ENCODE measurements around the gene MAN1C1.

Gene MAN1C1

DNA sequence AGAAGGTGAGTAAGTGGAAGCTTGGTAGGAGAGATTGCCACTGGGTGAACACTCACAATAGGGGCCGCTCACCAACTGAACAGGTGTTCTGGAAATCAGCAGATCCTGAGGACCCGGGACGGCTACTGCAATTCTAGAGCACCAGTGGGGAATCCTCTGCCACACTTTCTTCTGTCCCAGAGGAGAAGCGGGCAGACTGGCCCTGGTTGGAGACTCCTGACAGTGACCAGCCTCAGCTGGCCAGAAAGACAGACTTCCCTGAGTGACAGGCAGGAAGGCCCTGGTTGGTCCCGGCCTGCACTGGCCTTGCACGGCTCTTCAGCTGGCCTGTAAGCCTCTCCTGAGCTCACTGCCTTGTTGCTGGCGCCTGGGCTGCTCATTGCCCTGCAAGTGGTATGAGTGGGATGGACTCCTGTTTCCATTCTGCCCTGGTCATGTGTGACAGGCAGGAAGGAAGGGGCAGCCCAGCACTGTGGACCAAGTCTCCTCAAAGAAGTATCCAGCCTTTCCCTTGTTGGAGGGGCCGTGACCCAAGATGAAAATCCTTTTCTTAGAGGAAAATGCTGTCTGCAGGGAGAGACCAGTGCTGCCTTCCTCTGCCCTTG, 34.5 kb downstream of the MAN1C1 start:
- H4K20me1 ChIP-seq (ENCODE audit: insufficient read depth, low read length) = peaks cover 23% of the 10 kb centered on the region

DNA sequence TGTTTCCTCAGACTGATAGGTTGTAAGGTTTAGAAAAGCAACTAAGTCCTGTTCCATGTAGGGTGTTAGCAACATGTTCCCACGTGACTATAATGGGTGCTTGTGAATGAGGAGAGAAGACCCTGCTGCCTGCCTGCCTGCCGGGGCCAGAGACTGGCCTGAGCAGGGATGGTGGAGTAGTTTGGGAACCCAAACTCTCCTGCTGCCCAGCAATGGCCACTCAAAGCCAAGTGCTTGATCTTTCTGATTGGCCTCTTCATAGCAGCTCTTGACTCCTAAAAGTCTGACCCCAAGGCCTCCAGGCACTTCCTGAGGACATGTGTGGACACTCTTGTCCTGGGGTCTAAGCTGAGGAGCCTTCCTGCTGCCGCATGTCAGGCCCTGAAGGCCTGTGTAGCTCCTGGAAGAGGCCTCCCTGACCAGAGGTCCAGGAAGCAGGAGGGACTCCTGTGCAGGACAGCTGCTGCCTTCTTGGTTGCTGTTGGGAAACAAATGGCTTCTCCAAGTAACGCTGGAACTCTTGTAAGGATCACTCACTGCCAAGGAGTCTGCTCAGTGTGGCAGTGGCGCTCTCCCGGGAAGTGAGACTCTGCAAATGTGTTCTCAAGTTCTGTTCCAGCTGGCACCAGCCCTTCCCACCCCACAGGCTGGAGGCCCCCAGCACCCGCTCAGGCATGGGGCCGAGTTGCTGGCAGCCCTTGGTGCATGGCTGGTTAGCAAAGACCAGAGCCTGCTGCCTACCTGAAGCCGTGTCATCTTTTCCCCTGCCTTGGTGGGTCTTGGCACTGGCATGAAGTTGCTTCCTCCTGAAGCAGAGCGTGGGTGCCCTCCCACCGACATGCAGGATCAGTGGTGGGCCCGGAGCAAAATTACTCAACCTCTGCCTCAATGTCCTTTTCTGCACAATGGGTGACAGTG, 35.5 kb downstream of the MAN1C1 start:
- H3K36me3 ChIP-seq (ENCODE audit: insufficient read depth, low read length) = no peaks in the 10 kb centered on the region
- no peak overlapping the region for H3K4me2 ChIP-seq (ENCODE audit: insufficient read depth, low read length)
- H2AFZ ChIP-seq (ENCODE audit: low read depth, low read length) = no peak overlapping the region
- peaks cover 36% of the 10 kb centered on the region for H3K27me3 ChIP-seq (ENCODE audit: insufficient read depth, low read length, poor library complexity)
- H3K9me3 ChIP-seq (ENCODE audit: insufficient read depth, low read length, severe bottlenecking) = no peaks in the 10 kb centered on the region
- peaks cover 22% of the 10 kb centered on the region for H4K20me1 ChIP-seq (ENCODE audit: insufficient read depth, low read length)
- ATAC-seq (ENCODE audit: insufficient read depth, low read depth) = no peak
- H3K4me1 ChIP-seq (ENCODE audit: insufficient read depth, low read length) = no peaks in the 10 kb centered on the region
- H3K4me3 ChIP-seq (ENCODE audit: low read depth in 1 of 2, low read length in 2 of 2) = no peak overlapping the region
- TF ChIP-seq EZH2 (IDR thresholded peaks at IDR 0.05; ENCODE audit: borderline replicate concordance, low read depth, low read length, severe bottlenecking) = no peak
- DNase-seq = no peak
- no peaks in the 10 kb centered on the region for H3K79me2 ChIP-seq (ENCODE audit: insufficient read depth, low read length)
- H3K9ac ChIP-seq (ENCODE audit: low read depth, low read length) = no peak overlapping the region
- no peak overlapping the region for H3K27ac ChIP-seq (ENCODE audit: low read length)

More for the DNA sequence above, 34.5 kb downstream of the MAN1C1 start:
- H3K79me2 ChIP-seq (ENCODE audit: insufficient read depth, low read length) = no peaks in the 10 kb centered on the region
- no peak overlapping the region for H3K4me2 ChIP-seq (ENCODE audit: insufficient read depth, low read length)
- no peak overlapping the region for H3K9ac ChIP-seq (ENCODE audit: low read depth, low read length)
- ATAC-seq (ENCODE audit: insufficient read depth, low read depth) = no peak
- H3K9me3 ChIP-seq (ENCODE audit: insufficient read depth, low read length, severe bottlenecking) = no peaks in the 10 kb centered on the region
- peaks cover 36% of the 10 kb centered on the region for H3K27me3 ChIP-seq (ENCODE audit: insufficient read depth, low read length, poor library complexity)
- TF ChIP-seq EZH2 (IDR thresholded peaks at IDR 0.05; ENCODE audit: borderline replicate concordance, low read depth, low read length, severe bottlenecking) = no peak
- TF ChIP-seq, protein P1, sequence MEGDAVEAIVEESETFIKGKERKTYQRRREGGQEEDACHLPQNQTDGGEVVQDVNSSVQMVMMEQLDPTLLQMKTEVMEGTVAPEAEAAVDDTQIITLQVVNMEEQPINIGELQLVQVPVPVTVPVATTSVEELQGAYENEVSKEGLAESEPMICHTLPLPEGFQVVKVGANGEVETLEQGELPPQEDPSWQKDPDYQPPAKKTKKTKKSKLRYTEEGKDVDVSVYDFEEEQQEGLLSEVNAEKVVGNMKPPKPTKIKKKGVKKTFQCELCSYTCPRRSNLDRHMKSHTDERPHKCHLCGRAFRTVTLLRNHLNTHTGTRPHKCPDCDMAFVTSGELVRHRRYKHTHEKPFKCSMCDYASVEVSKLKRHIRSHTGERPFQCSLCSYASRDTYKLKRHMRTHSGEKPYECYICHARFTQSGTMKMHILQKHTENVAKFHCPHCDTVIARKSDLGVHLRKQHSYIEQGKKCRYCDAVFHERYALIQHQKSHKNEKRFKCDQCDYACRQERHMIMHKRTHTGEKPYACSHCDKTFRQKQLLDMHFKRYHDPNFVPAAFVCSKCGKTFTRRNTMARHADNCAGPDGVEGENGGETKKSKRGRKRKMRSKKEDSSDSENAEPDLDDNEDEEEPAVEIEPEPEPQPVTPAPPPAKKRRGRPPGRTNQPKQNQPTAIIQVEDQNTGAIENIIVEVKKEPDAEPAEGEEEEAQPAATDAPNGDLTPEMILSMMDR (IDR thresholded peaks at IDR 0.05; ENCODE audit: borderline replicate concordance, extremely low read depth, low read length, poor library complexity, severe bottlenecking) = no peak
- DNase-seq = no peak
- no peaks in the 10 kb centered on the region for H3K4me1 ChIP-seq (ENCODE audit: insufficient read depth, low read length)
- no peak overlapping the region for H3K4me3 ChIP-seq (ENCODE audit: low read depth in 1 of 2, low read length in 2 of 2)
- no peak overlapping the region for H3K27ac ChIP-seq (ENCODE audit: low read length)
- H3K36me3 ChIP-seq (ENCODE audit: insufficient read depth, low read length) = no peaks in the 10 kb centered on the region
- no peak overlapping the region for H2AFZ ChIP-seq (ENCODE audit: low read depth, low read length)

DNA sequence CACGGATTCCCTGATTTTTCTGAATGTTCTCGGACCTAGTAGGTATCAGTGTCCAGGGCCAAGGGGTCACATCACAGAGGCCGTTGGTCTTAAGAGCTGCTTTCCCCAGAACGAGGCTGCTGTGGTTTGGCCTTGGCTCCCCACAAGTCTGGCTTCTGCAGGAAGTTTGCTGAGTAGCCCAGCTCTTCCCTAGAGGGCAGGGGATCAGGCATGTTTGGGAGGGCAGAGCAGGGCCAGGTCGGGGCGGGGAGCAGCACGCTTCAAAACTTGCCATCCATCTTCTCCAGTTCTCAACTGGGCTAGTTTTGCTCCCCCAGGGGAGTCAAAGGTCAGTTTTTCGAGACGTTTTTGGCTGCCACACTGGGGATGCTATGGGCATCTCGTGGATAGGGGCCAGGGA, 37.0 kb downstream of the MAN1C1 start:
- Histone ChIP-seq H3K27me3 (ENCODE audit: insufficient read depth, low read length, poor library complexity) (peaks cover 33% of the 10 kb centered on the region), H3K4me3 (ENCODE audit: low read depth in 1 of 2, low read length in 2 of 2) (no peak overlapping the region), H3K4me1 (ENCODE audit: insufficient read depth, low read length) (no peaks in the 10 kb centered on the region), H4K20me1 (ENCODE audit: insufficient read depth, low read length) (peaks cover 15% of the 10 kb centered on the region), H3K79me2 (ENCODE audit: insufficient read depth, low read length) (no peaks in the 10 kb centered on the region), H3K27ac (ENCODE audit: low read length) (no peak overlapping the region), H3K9me3 (ENCODE audit: insufficient read depth, low read length, severe bottlenecking) (no peaks in the 10 kb centered on the region), H3K36me3 (ENCODE audit: insufficient read depth, low read length) (no peaks in the 10 kb centered on the region), H2AFZ (ENCODE audit: low read depth, low read length) (no peak overlapping the region), H3K4me2 (ENCODE audit: insufficient read depth, low read length) (no peak overlapping the region), H3K9ac (ENCODE audit: low read depth, low read length) (no peak overlapping the region)
- ATAC-seq (ENCODE audit: insufficient read depth, low read depth) (no peak), DNase-seq (no peak)
- TF ChIP-seq, protein P1 (IDR thresholded peaks at IDR 0.05; ENCODE audit: borderline replicate concordance, extremely low read depth, low read length, poor library complexity, severe bottlenecking) = no peak
- no peak for TF ChIP-seq EZH2 (IDR thresholded peaks at IDR 0.05; ENCODE audit: borderline replicate concordance, low read depth, low read length, severe bottlenecking)

DNA sequence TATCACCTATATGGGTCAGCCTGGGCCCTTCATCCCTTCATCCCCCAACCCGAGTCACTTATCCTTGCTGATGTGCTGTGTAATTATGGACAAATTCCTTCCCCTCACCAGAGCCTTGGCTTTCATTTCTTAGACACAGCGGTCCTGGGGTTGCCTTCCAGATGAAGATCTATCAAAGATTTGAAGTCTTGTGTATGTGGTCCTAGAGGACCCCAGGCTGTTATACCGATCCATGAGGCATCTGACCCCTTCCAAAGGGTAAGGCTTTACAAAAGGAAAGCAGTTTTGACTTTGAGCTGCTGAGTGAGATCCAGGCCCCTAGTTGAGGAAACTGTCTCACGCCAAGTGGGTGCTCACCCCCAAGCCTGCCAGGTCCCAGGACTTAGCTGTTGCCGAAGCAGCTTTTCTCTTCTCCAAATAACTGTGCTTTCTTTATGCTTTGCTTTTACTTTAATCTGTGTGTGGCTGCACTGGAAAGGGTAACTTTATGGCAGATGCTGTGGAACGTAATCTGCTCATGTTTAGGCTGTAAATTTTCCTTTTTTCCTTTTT, 37.6 kb downstream of the MAN1C1 start:
- no peak for DNase-seq
- no peak overlapping the region for H3K9ac ChIP-seq (ENCODE audit: low read depth, low read length)
- no peak overlapping the region for H3K4me2 ChIP-seq (ENCODE audit: insufficient read depth, low read length)
- no peaks in the 10 kb centered on the region for H3K4me1 ChIP-seq (ENCODE audit: insufficient read depth, low read length)
- peaks cover 38% of the 10 kb centered on the region for H3K27me3 ChIP-seq (ENCODE audit: insufficient read depth, low read length, poor library complexity)
- H3K27ac ChIP-seq (ENCODE audit: low read length) = no peak overlapping the region
- no peaks in the 10 kb centered on the region for H3K36me3 ChIP-seq (ENCODE audit: insufficient read depth, low read length)
- peaks cover 15% of the 10 kb centered on the region for H4K20me1 ChIP-seq (ENCODE audit: insufficient read depth, low read length)
- no peak overlapping the region for H3K4me3 ChIP-seq (ENCODE audit: low read depth in 1 of 2, low read length in 2 of 2)
- no peak for ATAC-seq (ENCODE audit: insufficient read depth, low read depth)
- TF ChIP-seq EZH2 (IDR thresholded peaks at IDR 0.05; ENCODE audit: borderline replicate concordance, low read depth, low read length, severe bottlenecking) = no peak
- TF ChIP-seq, protein P1 (IDR thresholded peaks at IDR 0.05; ENCODE audit: borderline replicate concordance, extremely low read depth, low read length, poor library complexity, severe bottlenecking) = no peak
- H3K79me2 ChIP-seq (ENCODE audit: insufficient read depth, low read length) = no peaks in the 10 kb centered on the region
- H3K9me3 ChIP-seq (ENCODE audit: insufficient read depth, low read length, severe bottlenecking) = no peaks in the 10 kb centered on the region
- no peak overlapping the region for H2AFZ ChIP-seq (ENCODE audit: low read depth, low read length)
